Adrenal gland (tissue), 12 donors: ENCODE data around the gene MIGA2. TPM values are rescaled to one million over a fixed set of nuclear protein-coding genes. Genes with fewer than 3 reads are reported as not detected.

Experiments used
- DNase-seq, 7 donors: peaks; one replicate each; pipeline ENCODE4 v3.0.0-alpha.2; 2019 to 2020
- H3K27ac ChIP-seq, 5 donors: fragments of 200-600 bp; sonication (generic) in 4 of 5; 1 replicate in 3 of 5; 2 replicates in 2 of 5; pipeline versions ENCODE4 v1.5.1 to v1.8.0; 2016 to 2020; ENCODE audit warnings: mild to moderate bottlenecking in 1 of 5
- H3K27me3 ChIP-seq: fragments of 200-600 bp; 2 replicates; pipeline ENCODE4 v1.8.0; 2021
- H3K36me3 ChIP-seq, 2 donors: fragments of 200-600 bp; replicated peaks in 1 of 2; 1 replicate in 1 of 2; 2 replicates in 1 of 2; pipeline versions ENCODE4 v1.5.1 to v1.8.0; 2018 to 2022
- H3K4me1 ChIP-seq, 2 donors: fragments of 200-600 bp; replicated peaks in 1 of 2; 1 replicate in 1 of 2; 2 replicates in 1 of 2; pipeline versions ENCODE4 v1.5.1 to v1.8.0; 2018 to 2021
- H3K4me3 ChIP-seq, 4 donors: fragments of 200-600 bp; sonication (generic) in 3 of 4; one replicate each; pipeline ENCODE4 v1.5.1; 2016 to 2018
- H3K9me3 ChIP-seq, 3 donors: fragments of 200-600 bp; sonication (generic) in 1 of 3; replicated peaks in 1 of 3; 1 replicate in 2 of 3; 2 replicates in 1 of 3; pipeline versions ENCODE4 v1.5.1 to v1.8.0; 2016 to 2021
- CTCF ChIP-seq, 6 experiments: fragments of 450-650 bp in 4 of 6; fragments of 200-600 bp in 2 of 6; sonication (generic) in 1 of 6; IDR thresholded peaks; 1 replicate in 5 of 6; 2 replicates in 1 of 6; pipeline versions ENCODE4 v1.5.1 to v1.8.0; 2016 to 2021; ENCODE audit warnings: antibody characterized with exemption in 6 of 6, mild to moderate bottlenecking in 2 of 6, moderate library complexity in 1 of 6
- POLR2A ChIP-seq, 2 donors: fragments of 450-650 bp; IDR thresholded peaks; one replicate each; pipeline ENCODE4 v1.6.1; 2017; ENCODE audit warnings: antibody characterized with exemption in 2 of 2, mild to moderate bottlenecking in 2 of 2, moderate library complexity in 1 of 2
- WGBS, 4 donors: extraction: QIAGEN DNeasy Blood & Tissue Kit in 2 of 4; methylation state at CpG; one replicate each; pipeline versions ENCODE4 v1.1.5 to v1.1.7; 2013 to 2017; 5-methylcytosine and 5-hydroxymethylcytosine counted together
- intact Hi-C, 2 donors: fragments of 100-400 bp; cut with DNase I; formaldehyde crosslinking; loops; one replicate each; pipeline versions ENCODE4 v1.14.1 to v1.15.0; 2022 to 2023
- polyA plus RNA-seq, 3 donors: library from polyadenylated mRNA; stranded (reverse); fragments of 200-250 nt in 2 of 3; fragments of 350-450 nt in 1 of 3; fragmentation: Illumina TruSeq in 1 of 3; extraction: RNeasy Lipid Tissue Mini Kit (QIAGEN cat#74804) in 1 of 3; gene quantifications; one replicate each; pipeline ENCODE4 v1.2.3, GENCODE V29; 2013 to 2014
- total RNA-seq, 9 donors: library from RNA; depleted of rRNA in 4 of 9; stranded (reverse); fragments of >200 nt in 4 of 9; fragments of 120-200 nt in 1 of 9; fragmentation: NEBNext Ultra II Directional in 1 of 9; extraction: Animal tissue kit (Norgen Biotek cat#: 25700) in 1 of 9; gene quantifications; one replicate each; pipeline versions ENCODE4 v1.1.0 to v1.2.4, GENCODE V29; 2013 to 2023
- donor health status: healthy with polysubstance abuse.
- donor health status: Bipolar disorder and iron deficiency.
- donor health status: DM: yes; HTN: yes; CAD: no.
- donor health status: DM: no; HTN: no; CAD: no.
- donor health status: DM: no; HTN: no; CAD: no.
- donor health status: DM: yes; HTN: yes; CAD: no.

MIGA2 gene
- total and polyA plus RNA-seq, 12 donors: 8.9 to 74.6 (median 43.7) TPM

GRCh38 chr9:129074106-129074505 is 37.7 kb downstream of the MIGA2 start:
- intact Hi-C loops: no loop called here
- no peak overlapping the region for H3K27ac ChIP-seq
- H3K4me1 ChIP-seq: peaks cover 9 to 10% of the 10 kb centered on the region in 2 donors
- 34 to 50% (median 42%) methylated on average over 3 of the region's 3 CpGs for WGBS, 4 donors
- no peaks in the 10 kb centered on the region for H3K9me3 ChIP-seq
- no peak for DNase-seq
- no peaks in the 10 kb centered on the region for H3K27me3 ChIP-seq
- peaks cover 0 to 10% of the 10 kb centered on the region in 2 donors for H3K36me3 ChIP-seq
- no peak overlapping the region for H3K4me3 ChIP-seq
- no peak for TF ChIP-seq POLR2A (IDR thresholded peaks at IDR 0.05)
- TF ChIP-seq CTCF (IDR thresholded peaks at IDR 0.05): no peak

GRCh38 chr9:129075996-129076639 is 39.7 kb downstream of the MIGA2 start:
- Histone ChIP-seq H3K9me3 (no peaks in the 10 kb centered on the region), H3K27me3 (no peaks in the 10 kb centered on the region), H3K4me3 (no peak overlapping the region), H3K36me3 (no peaks in the 10 kb centered on the region), H3K4me1 (peaks cover 3 to 7% of the 10 kb centered on the region in 2 donors), H3K27ac (no peak overlapping the region)
- intact Hi-C loops: no loop called here
- WGBS, 4 donors: 82 to 91% (median 85%) methylated on average over 5 to 16 of the region's 16 CpGs
- no peak for DNase-seq
- TF ChIP-seq CTCF (IDR thresholded peaks at IDR 0.05) (no peak), POLR2A (IDR thresholded peaks at IDR 0.05) (no peak)

GRCh38 chr9:129076640-129077037 is 40.2 kb downstream of the MIGA2 start:
- Histone ChIP-seq H3K27ac (no peak overlapping the region), H3K9me3 (no peaks in the 10 kb centered on the region), H3K4me1 (peaks cover 6 to 9% of the 10 kb centered on the region in 2 donors), H3K36me3 (no peaks in the 10 kb centered on the region), H3K27me3 (no peaks in the 10 kb centered on the region), H3K4me3 (no peak overlapping the region)
- intact Hi-C loops: no loop called here
- no peak for DNase-seq
- TF ChIP-seq CTCF (IDR thresholded peaks at IDR 0.05) (no peak), POLR2A (IDR thresholded peaks at IDR 0.05) (no peak)
- 89 to 94% (median 92%) methylated on average over 11 of the region's 11 CpGs for WGBS, 4 donors

- Histone ChIP-seq H3K4me3 (no peak overlapping the region), H3K4me1 (peaks cover 12 to 15% of the 10 kb centered on the region in 2 donors), H3K36me3 (no peaks in the 10 kb centered on the region), H3K27ac (no peak overlapping the region), H3K27me3 (no peaks in the 10 kb centered on the region), H3K9me3 (no peaks in the 10 kb centered on the region)
- no peak for DNase-seq
- intact Hi-C loops: no loop called here
- TF ChIP-seq CTCF (IDR thresholded peaks at IDR 0.05): no peak
- 86 to 94% (median 88%) methylated on average over 10 of the region's 10 CpGs for WGBS, 4 donors
Measured at GRCh38 chr9:129077236-129077635, 40.8 kb downstream of the MIGA2 start.
